ENCODE data around the gene OR8G5.

DNA sequence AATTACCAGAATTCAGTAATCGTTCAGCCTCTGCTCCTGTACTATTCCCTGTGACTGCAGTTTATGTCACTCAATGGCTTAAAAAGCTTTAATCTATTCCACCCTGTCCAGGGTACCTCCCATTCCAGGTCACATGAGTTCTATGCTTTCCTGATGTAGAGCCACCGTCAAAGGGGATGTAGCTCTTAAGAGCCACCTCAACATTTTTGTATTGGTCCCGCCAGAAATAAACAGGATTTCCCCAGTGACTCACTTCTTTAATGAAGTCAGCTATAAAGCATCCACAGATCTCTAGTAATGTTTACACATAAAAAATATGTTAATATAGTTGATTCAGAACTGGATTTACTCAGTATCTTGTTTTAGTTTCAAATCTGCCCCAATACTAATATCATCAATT, 58.9 kb downstream of the OR8G5 start:
- TF ChIP-seq, protein P1, sequence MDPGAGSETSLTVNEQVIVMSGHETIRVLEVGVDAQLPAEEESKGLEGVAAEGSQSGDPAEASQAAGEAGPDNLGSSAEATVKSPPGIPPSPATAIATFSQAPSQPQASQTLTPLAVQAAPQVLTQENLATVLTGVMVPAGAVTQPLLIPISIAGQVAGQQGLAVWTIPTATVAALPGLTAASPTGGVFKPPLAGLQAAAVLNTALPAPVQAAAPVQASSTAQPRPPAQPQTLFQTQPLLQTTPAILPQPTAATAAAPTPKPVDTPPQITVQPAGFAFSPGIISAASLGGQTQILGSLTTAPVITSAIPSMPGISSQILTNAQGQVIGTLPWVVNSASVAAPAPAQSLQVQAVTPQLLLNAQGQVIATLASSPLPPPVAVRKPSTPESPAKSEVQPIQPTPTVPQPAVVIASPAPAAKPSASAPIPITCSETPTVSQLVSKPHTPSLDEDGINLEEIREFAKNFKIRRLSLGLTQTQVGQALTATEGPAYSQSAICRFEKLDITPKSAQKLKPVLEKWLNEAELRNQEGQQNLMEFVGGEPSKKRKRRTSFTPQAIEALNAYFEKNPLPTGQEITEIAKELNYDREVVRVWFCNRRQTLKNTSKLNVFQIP (CRISPR knock-in tag; IDR thresholded peaks at IDR 0.05; ENCODE audit: borderline replicate concordance, low read depth) = no peak
- TF ChIP-seq ZNF8 (CRISPR knock-in tag; IDR thresholded peaks at IDR 0.05) (no peak), BACH2 (CRISPR knock-in tag; IDR thresholded peaks at IDR 0.05; ENCODE audit: borderline replicate concordance) (no peak), RARB (CRISPR knock-in tag; IDR thresholded peaks at IDR 0.05) (no peak), ISL1 (CRISPR knock-in tag; IDR thresholded peaks at IDR 0.05) (no peak), ARNTL (CRISPR knock-in tag; IDR thresholded peaks at IDR 0.05; ENCODE audit: borderline replicate concordance, low read depth) (no peak), SNAI2 (CRISPR knock-in tag; IDR thresholded peaks at IDR 0.05) (no peak), ZFP3 (CRISPR knock-in tag; IDR thresholded peaks at IDR 0.05) (no peak), TCF4 (CRISPR knock-in tag; IDR thresholded peaks at IDR 0.05; ENCODE audit: borderline replicate concordance) (no peak), ZC3H10 (CRISPR knock-in tag; IDR thresholded peaks at IDR 0.05) (no peak)
- TF ChIP-seq, protein P2, sequence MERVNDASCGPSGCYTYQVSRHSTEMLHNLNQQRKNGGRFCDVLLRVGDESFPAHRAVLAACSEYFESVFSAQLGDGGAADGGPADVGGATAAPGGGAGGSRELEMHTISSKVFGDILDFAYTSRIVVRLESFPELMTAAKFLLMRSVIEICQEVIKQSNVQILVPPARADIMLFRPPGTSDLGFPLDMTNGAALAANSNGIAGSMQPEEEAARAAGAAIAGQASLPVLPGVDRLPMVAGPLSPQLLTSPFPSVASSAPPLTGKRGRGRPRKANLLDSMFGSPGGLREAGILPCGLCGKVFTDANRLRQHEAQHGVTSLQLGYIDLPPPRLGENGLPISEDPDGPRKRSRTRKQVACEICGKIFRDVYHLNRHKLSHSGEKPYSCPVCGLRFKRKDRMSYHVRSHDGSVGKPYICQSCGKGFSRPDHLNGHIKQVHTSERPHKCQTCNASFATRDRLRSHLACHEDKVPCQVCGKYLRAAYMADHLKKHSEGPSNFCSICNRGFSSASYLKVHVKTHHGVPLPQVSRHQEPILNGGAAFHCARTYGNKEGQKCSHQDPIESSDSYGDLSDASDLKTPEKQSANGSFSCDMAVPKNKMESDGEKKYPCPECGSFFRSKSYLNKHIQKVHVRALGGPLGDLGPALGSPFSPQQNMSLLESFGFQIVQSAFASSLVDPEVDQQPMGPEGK (CRISPR knock-in tag; IDR thresholded peaks at IDR 0.05; ENCODE audit: borderline replicate concordance) = no peak

All from SK-N-SH treated with all-trans-retinoic acid at 6 μM for 48 hours (cell line).